Purkinje cell (primary cell): ENCODE measurements around the gene HS1BP3. TPM values are rescaled to one million over a fixed set of nuclear protein-coding genes. Genes with fewer than 3 reads are reported as not detected.

Experiments used
- polyA plus RNA-seq: library from polyadenylated mRNA; unstranded; fragments of >200 nt; fragmentation: Nextera tagmentation; gene quantifications from 2 replicates; pipeline ENCODE4 v1.2.1, GENCODE V29; 2014

HS1BP3 gene, protein sequence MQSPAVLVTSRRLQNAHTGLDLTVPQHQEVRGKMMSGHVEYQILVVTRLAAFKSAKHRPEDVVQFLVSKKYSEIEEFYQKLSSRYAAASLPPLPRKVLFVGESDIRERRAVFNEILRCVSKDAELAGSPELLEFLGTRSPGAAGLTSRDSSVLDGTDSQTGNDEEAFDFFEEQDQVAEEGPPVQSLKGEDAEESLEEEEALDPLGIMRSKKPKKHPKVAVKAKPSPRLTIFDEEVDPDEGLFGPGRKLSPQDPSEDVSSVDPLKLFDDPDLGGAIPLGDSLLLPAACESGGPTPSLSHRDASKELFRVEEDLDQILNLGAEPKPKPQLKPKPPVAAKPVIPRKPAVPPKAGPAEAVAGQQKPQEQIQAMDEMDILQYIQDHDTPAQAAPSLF
- 0.27 TPM in 1 of 2 replicates, not detected in the other for polyA plus RNA-seq

DNA sequence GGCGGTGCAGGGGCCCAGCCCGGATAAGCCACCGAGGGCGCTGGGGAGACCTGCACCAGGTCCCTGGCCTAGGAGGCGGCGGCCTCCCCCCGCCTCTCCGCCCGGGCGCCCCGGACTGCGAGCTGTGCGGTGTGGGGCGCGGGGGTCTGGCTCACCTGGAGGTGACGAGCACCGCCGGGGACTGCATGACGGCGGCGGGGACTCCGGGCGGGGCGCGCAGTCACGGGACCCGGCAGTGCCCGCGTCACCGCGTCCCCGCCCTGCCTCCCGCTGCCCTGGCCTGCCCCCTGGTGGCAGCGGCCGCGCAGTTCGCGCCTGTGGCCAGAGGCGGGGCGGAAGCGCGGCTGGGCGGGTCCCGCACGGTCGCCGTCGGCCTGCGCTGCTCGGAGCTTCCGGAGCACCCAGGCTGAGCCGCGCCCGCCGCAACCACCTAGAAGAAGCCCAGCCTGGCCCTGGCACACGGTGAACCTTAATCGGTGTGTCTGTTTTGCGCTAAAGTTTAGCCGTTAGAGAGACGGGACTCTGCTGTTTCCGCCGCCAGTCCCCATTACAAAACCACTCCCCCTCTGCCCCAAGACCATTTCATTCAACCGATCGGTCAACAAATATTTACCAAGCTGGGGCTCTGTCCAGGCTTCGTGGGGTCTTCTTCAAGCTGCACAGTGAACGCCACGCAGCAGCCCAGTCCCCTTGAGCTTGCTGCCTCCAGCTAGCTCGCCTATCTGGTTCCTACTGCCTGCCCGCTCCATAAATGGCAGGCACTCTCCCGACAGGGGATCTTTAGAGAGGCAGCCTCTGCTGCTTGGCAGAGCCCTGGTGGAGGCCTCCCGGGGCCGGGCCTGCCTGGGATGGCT, at the start of gene HS1BP3:
Gene HS1BP3 (minus strand): TSS at position 222 of the 854 bp plus-strand sequence. CDS start 35 bp downstream, at position 187.

DNA sequence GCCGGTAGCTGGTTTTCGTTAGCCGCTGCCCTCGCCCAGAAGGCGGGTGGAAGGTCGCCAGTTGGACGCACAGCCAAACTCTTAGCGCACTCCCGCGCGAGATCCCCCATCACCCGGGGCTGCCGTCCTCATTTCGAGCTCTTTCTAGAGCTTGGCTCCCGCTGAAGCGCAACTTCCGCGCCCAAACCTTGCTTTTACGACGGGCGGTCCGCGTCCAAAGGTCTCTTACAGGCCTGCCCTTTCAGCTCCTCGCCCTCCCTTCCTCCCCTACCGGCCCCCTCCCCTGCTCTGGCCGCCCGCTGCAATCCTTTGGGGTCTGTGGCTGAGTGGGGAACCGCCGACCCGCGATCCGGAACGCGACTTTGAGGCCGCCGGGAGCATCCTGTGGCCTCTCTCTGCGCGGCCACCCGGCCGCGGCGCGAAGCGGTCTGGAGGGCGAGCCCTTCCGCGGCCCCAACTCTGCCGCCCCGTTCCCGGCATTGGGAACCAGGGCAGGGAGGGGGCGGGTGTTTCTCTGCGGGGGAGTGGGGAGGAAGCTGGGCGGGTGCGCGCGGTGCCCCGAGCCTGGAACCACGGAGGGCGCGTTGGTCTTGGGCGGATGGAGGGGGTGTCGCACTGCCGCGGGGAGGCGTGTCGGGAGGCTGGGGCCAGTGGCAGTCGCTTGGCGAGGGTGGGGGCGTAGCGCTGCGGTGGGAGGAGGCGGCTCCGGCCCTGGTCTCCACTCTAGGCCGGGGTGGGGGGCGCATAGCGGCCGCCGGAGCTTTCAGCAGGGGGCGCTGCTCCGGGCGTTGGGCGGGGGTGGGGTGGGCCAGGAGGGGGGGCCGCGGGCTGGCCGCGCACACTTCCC, 15.6 kb upstream of the HS1BP3 start, which contains the start of gene GDF7:
Gene GDF7 (plus strand): TSS at position 841 of the 847 bp plus-strand sequence. CDS start 96 bp downstream, outside the sequence.

Other genes starting within 250 kb of the HS1BP3 start
- 11.9 and 27.7 TPM in 2 replicates for gene RHOB, start 204.0 kb downstream of the HS1BP3 start, polyA plus RNA-seq
- gene GDF7, start 16.0 kb upstream of the HS1BP3 start, polyA plus RNA-seq = not detected in 2 replicates
- 7.5 and 19.1 TPM in 2 replicates for gene LDAH, start 172.0 kb upstream of the HS1BP3 start, polyA plus RNA-seq